GM21381 (cell line): ENCODE results near the gene CSNK1A1.
"Not testable (repeated sequence)": the region's sequence is repeated elsewhere in the genome, so short reads cannot be mapped to it uniquely, and the experiment has no call there.

Experiments
- ATAC-seq: cut with Tn5 transposase; IDR thresholded peaks from one replicate; pipeline ENCODE4 v1.9.1; 2021; ENCODE audit warnings: mild to moderate bottlenecking, moderate library complexity; ENCODE audit not compliant: unreplicated experiment

CSNK1A1 gene

GRCh38 chr5:149551227-149552037, at the start of gene CSNK1A1:
Gene CSNK1A1, minus strand, starts transcription at chr5:149551439. Its CDS starts 475 bp downstream, at chr5:149550964.
- peak; percentile 88 for ATAC-seq

DNA sequence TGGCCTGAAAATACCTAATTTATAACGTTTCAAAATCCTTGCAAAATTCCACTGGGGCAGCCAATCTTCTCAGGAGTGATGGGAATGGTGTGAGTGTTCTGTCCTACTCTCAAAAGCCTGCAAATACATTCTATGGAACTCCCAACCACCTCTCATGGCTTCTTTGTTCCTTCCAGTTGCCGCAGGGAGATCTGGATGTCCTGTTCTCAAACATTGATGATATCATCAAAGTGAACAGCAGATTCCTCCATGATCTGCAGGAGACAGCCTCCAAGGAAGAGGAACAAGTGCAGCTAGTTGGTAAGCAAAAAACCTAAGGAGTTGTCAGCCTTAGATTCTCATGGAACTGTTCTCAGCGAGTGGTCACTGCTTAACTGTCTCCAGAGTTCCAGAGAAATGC, 49.7 kb upstream of the CSNK1A1 start:
- no peak for ATAC-seq

DNA sequence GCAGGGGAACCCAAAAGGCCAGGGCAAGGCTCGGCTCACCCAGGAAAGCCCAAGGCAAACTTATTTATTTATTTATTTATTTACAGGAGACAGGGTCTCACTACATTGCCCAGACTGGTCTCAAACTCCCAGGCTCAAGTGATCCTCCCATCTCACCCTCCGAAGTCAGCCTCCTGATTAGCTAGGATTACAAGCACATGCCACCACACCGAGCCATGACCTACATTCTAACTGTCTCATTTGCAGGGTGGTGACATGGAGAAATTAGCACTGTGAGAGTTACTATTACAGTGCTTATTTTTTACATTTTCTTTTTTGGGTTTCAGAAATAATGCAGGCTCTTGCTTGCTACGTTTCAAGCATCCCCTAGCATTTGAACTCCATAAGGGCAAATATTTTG, 48.1 kb upstream of the CSNK1A1 start:
- no peak for ATAC-seq

DNA sequence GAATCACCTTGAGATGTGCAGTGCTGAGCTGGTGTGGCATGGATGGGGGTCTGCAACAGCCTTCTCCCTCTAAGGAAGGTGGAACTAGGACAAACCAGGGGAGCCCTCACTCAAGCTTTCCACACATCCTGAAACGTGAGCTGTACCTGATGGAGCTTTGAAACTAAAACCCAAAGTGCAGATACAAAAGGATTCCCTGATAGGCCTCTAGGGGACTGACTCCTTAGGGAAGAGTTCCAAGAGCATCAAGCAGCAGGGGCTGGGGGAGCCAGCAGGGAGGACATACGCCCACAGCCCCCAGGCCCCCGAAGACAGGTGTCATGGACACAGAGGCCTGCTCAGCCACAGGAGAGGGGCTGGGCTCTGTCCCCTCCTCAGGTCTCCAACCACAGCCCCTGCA, 47.7 kb upstream of the CSNK1A1 start:
- no peak for ATAC-seq

DNA sequence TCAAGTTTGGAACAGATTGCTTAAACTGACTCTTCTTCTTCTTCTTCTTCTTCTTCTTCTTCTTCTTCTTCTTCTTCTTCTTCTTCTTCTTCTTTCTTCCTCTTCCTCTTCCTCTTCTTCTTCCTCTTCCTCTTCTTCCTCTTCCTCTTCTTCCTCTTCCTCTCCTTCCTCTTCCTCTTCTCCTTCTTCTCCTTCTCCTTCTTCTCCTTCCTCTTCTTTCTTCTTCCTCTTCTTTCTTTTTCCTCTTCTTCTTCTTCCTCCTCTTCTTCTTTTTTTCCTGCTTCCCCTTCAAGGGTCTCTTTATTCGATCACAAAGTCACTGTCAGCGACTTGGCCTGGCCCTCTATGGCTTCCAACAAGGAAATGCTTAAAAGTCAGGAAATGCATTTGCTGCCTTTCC, 47.0 kb upstream of the CSNK1A1 start:
- ATAC-seq: not testable (repeated sequence)

DNA sequence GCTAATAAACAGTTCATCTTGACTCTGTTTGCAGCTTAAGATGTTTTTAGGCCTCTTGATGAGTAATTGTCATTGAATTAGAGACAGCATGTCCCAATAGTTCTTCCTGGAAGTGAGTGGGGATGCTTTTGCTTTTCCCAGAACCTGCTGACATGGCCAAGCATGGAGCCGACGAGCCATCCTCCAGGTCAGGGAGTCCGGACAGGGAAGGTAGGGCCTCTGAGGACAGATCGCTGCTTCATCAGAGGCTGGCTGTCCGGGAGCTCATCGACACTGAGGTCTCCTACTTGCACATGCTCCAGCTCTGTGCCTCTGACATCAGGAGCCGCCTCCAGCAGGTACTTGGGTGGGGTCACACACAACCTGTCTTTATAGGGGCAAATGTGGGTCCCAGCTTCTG, 46.4 kb upstream of the CSNK1A1 start:
- no peak for ATAC-seq

GRCh38 chr5:149596712-149597111, 45.5 kb upstream of the CSNK1A1 start:
- ATAC-seq: no peak

DNA sequence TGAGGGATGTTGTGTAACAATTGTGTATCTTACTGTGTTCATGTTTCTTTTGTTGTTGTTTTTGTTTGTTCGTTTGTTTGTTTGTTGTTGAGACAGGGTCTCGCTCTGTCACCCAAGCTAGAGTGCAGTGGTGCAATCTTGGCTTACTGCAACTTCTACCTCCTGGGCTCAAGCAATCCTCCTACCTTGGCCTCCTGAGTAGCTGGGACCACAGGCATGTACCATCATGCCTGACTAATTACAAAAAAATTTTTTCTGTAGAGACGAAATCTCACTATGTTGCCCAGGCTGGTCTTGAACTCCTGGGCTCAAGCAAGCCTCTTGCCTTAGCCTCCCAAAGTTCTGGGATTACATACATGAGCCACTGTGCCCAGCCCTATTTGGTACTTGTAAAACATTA, 43.9 kb upstream of the CSNK1A1 start:
- not testable (repeated sequence) for ATAC-seq

DNA sequence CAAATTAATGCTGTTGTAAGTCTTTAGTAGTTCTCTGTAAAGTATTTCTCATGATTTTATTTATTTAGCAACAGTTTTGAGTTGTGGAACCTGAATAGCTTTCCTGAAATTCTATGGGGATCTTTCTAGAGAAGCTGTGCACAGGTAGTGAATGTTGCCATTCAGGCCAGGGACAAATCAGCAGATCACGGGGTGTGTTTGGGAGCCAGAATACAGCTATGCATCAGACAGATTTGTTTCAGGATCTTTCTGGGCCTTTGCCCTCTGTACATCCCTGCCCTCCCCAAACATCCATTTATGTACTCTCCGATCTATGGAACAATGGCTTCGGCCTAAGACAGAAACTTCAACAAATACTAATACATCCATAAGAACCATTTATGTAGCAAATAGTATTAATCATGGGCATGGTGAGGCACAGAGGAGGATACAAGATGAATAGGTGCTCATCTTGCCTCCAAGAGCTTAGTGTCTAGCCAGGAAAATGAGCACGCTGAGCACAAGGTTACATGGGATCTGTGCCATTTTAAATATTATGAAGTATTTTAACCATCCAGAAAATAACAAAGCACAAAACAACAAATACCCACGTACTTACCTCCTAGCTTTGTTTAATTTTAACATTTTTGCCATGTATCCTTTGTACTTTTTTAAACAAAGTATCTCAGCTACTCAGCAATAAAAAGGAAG, 43.1 kb upstream of the CSNK1A1 start:
- ATAC-seq: no peak

- ATAC-seq: no peak
Observed at GRCh38 chr5:149593370-149593769, 42.1 kb upstream of the CSNK1A1 start.

GRCh38 chr5:149588936-149589335, 37.7 kb upstream of the CSNK1A1 start:
- ATAC-seq: no peak

DNA sequence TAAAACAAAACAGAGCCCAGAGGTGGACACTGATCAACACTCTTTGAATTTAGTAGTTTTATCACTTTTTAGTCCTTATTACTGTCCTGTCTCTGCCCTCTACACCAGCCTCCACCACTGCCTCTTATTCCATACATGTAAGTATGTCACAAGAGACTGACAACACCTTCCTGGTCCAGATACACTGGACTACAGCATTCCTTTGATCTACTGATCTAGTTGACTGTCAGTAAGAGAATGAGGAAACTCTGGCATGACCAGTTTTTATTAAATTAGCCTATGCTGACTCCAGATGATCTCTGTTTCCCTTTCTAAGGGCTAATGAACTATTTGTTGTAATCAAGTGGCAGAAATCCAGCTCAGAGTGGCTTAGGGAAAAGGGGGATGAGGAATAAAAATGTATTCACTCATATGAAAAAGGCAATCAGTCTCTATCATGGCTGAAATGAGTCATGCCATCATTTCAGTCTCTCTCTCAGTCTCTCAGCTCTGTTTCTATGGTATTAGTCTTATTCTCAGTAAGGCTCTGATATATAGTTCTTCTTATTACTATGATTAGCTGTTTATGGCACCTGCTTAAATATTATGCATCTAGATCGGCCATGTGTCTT, 35.6 kb upstream of the CSNK1A1 start:
- no peak for ATAC-seq

GRCh38 chr5:149585910-149586309, 34.7 kb upstream of the CSNK1A1 start:
- no peak for ATAC-seq

GRCh38 chr5:149584121-149584520, 32.9 kb upstream of the CSNK1A1 start:
- ATAC-seq: no peak

- no peak for ATAC-seq
Observed at GRCh38 chr5:149583394-149583793, 32.2 kb upstream of the CSNK1A1 start.

GRCh38 chr5:149581931-149582768, 30.9 kb upstream of the CSNK1A1 start:
- ATAC-seq: no peak

- no peak for ATAC-seq
Observed at GRCh38 chr5:149581192-149581861, 30.1 kb upstream of the CSNK1A1 start, which contains the start of gene ARHGEF37. Gene ARHGEF37, plus strand, starts transcription at chr5:149581498. Its CDS starts 16,272 bp downstream, at chr5:149597770.

GRCh38 chr5:149580808-149581191, 29.6 kb upstream of the CSNK1A1 start:
- no peak for ATAC-seq

GRCh38 chr5:149578896-149579295, 27.7 kb upstream of the CSNK1A1 start:
- no peak for ATAC-seq

DNA sequence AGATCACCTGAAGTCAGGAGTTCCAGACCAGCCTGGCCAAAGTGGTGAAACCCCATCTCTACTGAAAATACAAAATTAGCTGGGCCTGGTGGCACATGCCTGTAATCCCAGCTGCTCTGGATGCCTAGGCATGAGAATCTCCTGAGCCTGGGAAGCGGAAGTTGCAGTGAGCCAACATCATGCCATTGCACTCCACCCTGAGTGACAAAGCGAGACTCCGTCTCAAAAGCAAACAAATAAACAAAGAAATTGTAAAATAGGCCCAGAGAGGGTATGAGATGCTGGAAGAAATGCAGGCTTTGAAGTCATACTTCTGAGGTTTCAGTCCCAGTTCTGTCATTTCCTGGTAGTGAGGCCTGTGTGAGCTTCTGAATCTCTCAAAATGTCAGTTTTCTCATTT, 24.8 kb upstream of the CSNK1A1 start:
- no peak for ATAC-seq
